ENCODE data around the gene PSMG4.

GRCh38 chr6:3214898-3215297 is 43.8 kb upstream of the PSMG4 start:
- TF ChIP-seq CTCF (IDR thresholded peaks at IDR 0.05) (no peak), POLR2AphosphoS5 (IDR thresholded peaks at IDR 0.05) (no peak), EP300 (IDR thresholded peaks at IDR 0.05) (no peak), POLR2A (IDR thresholded peaks at IDR 0.05) (no peak)

All from stomach (tissue), 4 donors.